IMR-90 (cell line): ENCODE data around the gene NACC1. TPM values are rescaled to one million over a fixed set of nuclear protein-coding genes. Genes with fewer than 3 reads are reported as not detected.

Source experiments
- ATAC-seq: fragments of 200-7000 bp; cut with Tn5 transposase; 2 replicates; pipeline ENCODE4 v1.9.1; 2020; ENCODE audit warnings: low read depth, mild to moderate bottlenecking, moderate library complexity
- BruUV-seq: library from RNA; stranded (reverse); fragments of 400-500 nt; replicated peaks from 2 replicates; lab custom pipeline; 2021; lab: Mats Ljungman, UMichigan
- CTCF ChIA-PET: fragments of 300-600 bp; formaldehyde crosslinking; extraction: SDS; loops from one replicate; lab custom pipeline; 2021; ENCODE audit warnings: antibody characterized with exemption; lab: Yijun Ruan, JAX
- POLR2A ChIA-PET: fragments of 300-600 bp; sonication (Branson Sonifier 250); formaldehyde crosslinking; loops from one replicate; lab custom pipeline; 2022; ENCODE audit warnings: antibody characterized with exemption; ENCODE audit not compliant: unreplicated experiment; lab: Charles Lee
- DNase-seq: peaks from one replicate; pipeline ENCODE4 v3.0.0; 2013
- H2AFZ ChIP-seq: replicated peaks from 2 replicates; pipeline ENCODE3; 2013; ENCODE audit warnings: low read length, mild to moderate bottlenecking; ENCODE audit not compliant: poor library complexity
- H2AK5ac ChIP-seq: 2 replicates; pipeline ENCODE4 v1.6.1; 2013; ENCODE audit warnings: low read depth, low read length, inconsistent platforms
- H2AK9ac ChIP-seq: replicated peaks from 2 replicates; pipeline ENCODE3; 2013; ENCODE audit warnings: mild to moderate bottlenecking, low read depth, low read length, moderate library complexity; ENCODE audit not compliant: poor library complexity
- H2BK120ac ChIP-seq: 2 replicates; pipeline ENCODE4 v1.6.1; 2013; ENCODE audit warnings: low read depth, low read length, inconsistent platforms
- H2BK15ac ChIP-seq: 3 replicates; pipeline ENCODE4 v1.6.1; 2013; ENCODE audit warnings: low read depth, low read length, inconsistent platforms
- H2BK20ac ChIP-seq: 2 replicates; pipeline ENCODE4 v1.6.1; 2013; ENCODE audit warnings: low read depth, mild to moderate bottlenecking, inconsistent platforms, low read length, moderate library complexity
- H2BK5ac ChIP-seq: 2 replicates; pipeline ENCODE4 v1.6.1; 2013; ENCODE audit warnings: mild to moderate bottlenecking, low read depth, low read length, inconsistent platforms; ENCODE audit not compliant: poor library complexity, severe bottlenecking
- H3K14ac ChIP-seq: replicated peaks from 2 replicates; pipeline ENCODE4 v1.6.1; 2013; ENCODE audit warnings: low read depth, low read length, inconsistent platforms
- H3K18ac ChIP-seq: 2 replicates; pipeline ENCODE4 v1.6.1; 2013; ENCODE audit warnings: low read depth, low read length, control low read depth
- H3K23ac ChIP-seq: 2 replicates; pipeline ENCODE4 v1.6.1; 2013; ENCODE audit warnings: low read depth, low read length, inconsistent platforms
- H3K27ac ChIP-seq: 2 replicates; pipeline ENCODE4 v1.5.1; 2013; ENCODE audit warnings: mild to moderate bottlenecking, control low read depth, low read length; ENCODE audit not compliant: insufficient read depth
- H3K27me3 ChIP-seq: 2 replicates; pipeline ENCODE4 v1.6.1; 2013; ENCODE audit warnings: low read length; ENCODE audit not compliant: control insufficient read depth, insufficient read depth
- H3K36me3 ChIP-seq: 2 replicates; pipeline ENCODE4 v1.6.1; 2013; ENCODE audit warnings: low read length, mixed read lengths; ENCODE audit not compliant: control insufficient read depth, insufficient read depth
- H3K4ac ChIP-seq: 2 replicates; pipeline ENCODE4 v1.6.1; 2013; ENCODE audit warnings: low read depth, low read length, inconsistent platforms
- H3K4me1 ChIP-seq: 2 replicates; pipeline ENCODE4 v1.6.1; 2013; ENCODE audit warnings: low read length, mixed read lengths; ENCODE audit not compliant: control insufficient read depth, insufficient read depth
- H3K4me2 ChIP-seq: 2 replicates; pipeline ENCODE4 v1.6.1; 2013; ENCODE audit warnings: low read depth, mild to moderate bottlenecking, control low read depth, low read length, moderate library complexity
- H3K4me3 ChIP-seq: 2 replicates; pipeline ENCODE4 v1.5.1; 2013; ENCODE audit warnings: low read depth, mild to moderate bottlenecking, control low read depth, low read length, moderate library complexity; ENCODE audit not compliant: insufficient read depth
- H3K56ac ChIP-seq: 2 replicates; pipeline ENCODE4 v1.6.1; 2013; ENCODE audit warnings: low read length, inconsistent platforms; ENCODE audit not compliant: insufficient read depth; ENCODE audit errors: extremely low read depth
- H3K79me1 ChIP-seq, 2 experiments: 2 replicates each; pipeline ENCODE4 v1.6.1; 2013; ENCODE audit warnings: low read length in 2 of 2, inconsistent platforms in 1 of 2, low read depth in 1 of 2
- H3K9ac ChIP-seq: 2 replicates; pipeline ENCODE4 v1.6.1; 2013; ENCODE audit warnings: low read depth, low read length, control low read depth
- H3K9me1 ChIP-seq: 2 replicates; pipeline ENCODE4 v1.6.1; 2013; ENCODE audit warnings: low read length, inconsistent platforms; ENCODE audit not compliant: insufficient read depth
- H3K9me3 ChIP-seq: 2 replicates; pipeline ENCODE4 v1.6.1; 2013; ENCODE audit warnings: low read length; ENCODE audit not compliant: control insufficient read depth, insufficient read depth
- H4K20me1 ChIP-seq: 2 replicates; pipeline ENCODE4 v1.6.1; 2013; ENCODE audit warnings: low read length, inconsistent platforms; ENCODE audit not compliant: insufficient read depth
- H4K5ac ChIP-seq: 2 replicates; pipeline ENCODE4 v1.6.1; 2013; ENCODE audit warnings: mild to moderate bottlenecking, low read depth, low read length, control low read depth
- H4K8ac ChIP-seq, 2 experiments: 2 replicates each; pipeline ENCODE4 v1.6.1; 2013; ENCODE audit warnings: low read depth in 2 of 2, low read length in 2 of 2, control low read depth in 1 of 2, inconsistent platforms in 1 of 2
- H4K91ac ChIP-seq: 2 replicates; pipeline ENCODE4 v1.6.1; 2013; ENCODE audit warnings: low read depth, low read length, inconsistent platforms; ENCODE audit not compliant: insufficient read depth
- BHLHE40 ChIP-seq: fragments of 150-350 bp; IDR thresholded peaks from 2 replicates; pipeline ENCODE4 v1.6.1; 2016; ENCODE audit warnings: mild to moderate bottlenecking, low read depth, low read length
- CEBPB ChIP-seq: IDR thresholded peaks from 2 replicates; pipeline ENCODE4 v1.6.1; 2012; ENCODE audit warnings: low read depth, low read length, improper control_type of control experiment
- FOS ChIP-seq: fragments of 150-350 bp; IDR thresholded peaks from 2 replicates; pipeline ENCODE4 v1.6.1; 2016; ENCODE audit warnings: low read depth, low read length
- MAFK ChIP-seq: IDR thresholded peaks from 2 replicates; pipeline ENCODE4 v1.6.1; 2012; ENCODE audit warnings: low read depth, low read length, improper control_type of control experiment
- MAZ ChIP-seq: IDR thresholded peaks from 2 replicates; pipeline ENCODE4 v1.6.1; 2012; ENCODE audit warnings: low read depth, mild to moderate bottlenecking, low read length, improper control_type of control experiment, moderate library complexity, borderline replicate concordance
- MXI1 ChIP-seq: IDR thresholded peaks from 2 replicates; pipeline ENCODE4 v1.6.1; 2012; ENCODE audit warnings: low read depth, mild to moderate bottlenecking, low read length, moderate library complexity, borderline replicate concordance
- NFE2L2 ChIP-seq: fragments of 150-350 bp; IDR thresholded peaks from 2 replicates; pipeline ENCODE4 v1.6.1; 2016; ENCODE audit warnings: low read depth, mild to moderate bottlenecking, low read length
- POLR2A ChIP-seq: IDR thresholded peaks from 2 replicates; pipeline ENCODE4 v1.6.1; 2012; ENCODE audit warnings: mild to moderate bottlenecking, low read depth, low read length
- RAD21 ChIP-seq: IDR thresholded peaks from 2 replicates; pipeline ENCODE4 v1.6.1; 2012; ENCODE audit warnings: low read length, improper control_type of control experiment
- RCOR1 ChIP-seq: IDR thresholded peaks from 2 replicates; pipeline ENCODE4 v1.6.1; 2012; ENCODE audit warnings: mild to moderate bottlenecking, low read length, improper control_type of control experiment; ENCODE audit not compliant: insufficient replicate concordance
- RFX5 ChIP-seq: IDR thresholded peaks from 2 replicates; pipeline ENCODE4 v1.8.0; 2012; ENCODE audit warnings: low read depth, mild to moderate bottlenecking, low read length, moderate library complexity
- SMC3 ChIP-seq: fragments of 150-350 bp; IDR thresholded peaks from 2 replicates; pipeline ENCODE4 v1.6.1; 2016; ENCODE audit warnings: low read depth, mild to moderate bottlenecking, antibody characterized with exemption, low read length, moderate library complexity
- WGBS, 2 experiments: methylation state at CpG; one replicate each; pipeline versions ENCODE4 v1.1.5 to v1.1.7; 2013; ENCODE audit warnings: missing lambda C conversion rate in 2 of 2; ENCODE audit not compliant: insufficient read length in 1 of 2; ENCODE audit errors: extremely low coverage in 2 of 2; 5-methylcytosine and 5-hydroxymethylcytosine counted together
- dilution Hi-C: fragments of 300-500 bp; cut with HindIII; formaldehyde crosslinking; loops from one replicate; pipeline ENCODE4 v1.14.3; 2018; ENCODE audit warnings: low sequenced_read_pairs; ENCODE audit not compliant: unreplicated experiment
- in situ Hi-C: fragments of 300-500 bp; cut with MboI; formaldehyde crosslinking; loops from 3 replicates; pipeline ENCODE4 v1.14.3; 2019; ENCODE audit warnings: low sequenced_read_pairs, inconsistent platforms, mixed read lengths
- intact Hi-C: fragments of 100-400 bp; cut with micrococcal nuclease; formaldehyde crosslinking; loops from 2 replicates; pipeline ENCODE4 v1.10.0; 2022
- polyA plus RNA-seq, 3 experiments: library from polyadenylated mRNA; depleted of rRNA; stranded (reverse); fragments of >200 nt; gene quantifications; 2 replicates each; pipeline ENCODE4 v1.2.3, GENCODE V29; 2012; ENCODE audit warnings: low replicate concordance in 1 of 3
- total RNA-seq: library from RNA; depleted of rRNA; stranded (reverse); fragments of >200 nt; gene quantifications from 2 replicates; pipeline ENCODE4 v1.2.3, GENCODE V29; 2012
- TF ChIP-seq, protein P1 (sequence below): fragments of 150-350 bp; IDR thresholded peaks from 2 replicates; pipeline ENCODE4 v1.6.1; 2016; ENCODE audit warnings: low read depth, mild to moderate bottlenecking, low read length, moderate library complexity, borderline replicate concordance
- TF ChIP-seq, protein P2 (sequence below): fragments of 150-350 bp; IDR thresholded peaks from 2 replicates; pipeline ENCODE4 v1.6.1; 2017; ENCODE audit warnings: mild to moderate bottlenecking, antibody characterized with exemption, low read length, low read depth

The NACC1 gene
- total and polyA plus RNA-seq, 2 of the 4 experiments (the other 2 are of a cell fraction): 42.5 to 181 TPM

GRCh38 chr19:13134626-13135025 is 16.6 kb downstream of the NACC1 start:
- intact Hi-C loops (no loop called here), in situ Hi-C loops (no loop called here), dilution Hi-C loops (no loop called here)
- Histone ChIP-seq H3K23ac (no peak overlapping the region), H4K20me1 (peaks cover 69% of the 10 kb centered on the region), H3K27ac (no peak overlapping the region), H3K79me1 (peaks cover 23 to 89% of the 10 kb centered on the region in 2 experiments; a peak in 3 of 4 replicates), H3K9me3 (no peaks in the 10 kb centered on the region), H3K4me2 (no peak overlapping the region), H2AK9ac (no peak overlapping the region), H3K4me1 (peaks cover 16% of the 10 kb centered on the region), H3K4ac (no peak overlapping the region), H2AFZ (no peak overlapping the region), H3K14ac (no peak overlapping the region), H2BK15ac (no peak overlapping the region), H3K9me1 (peaks cover 22% of the 10 kb centered on the region), H4K5ac (no peak overlapping the region), H3K36me3 (peaks cover 42% of the 10 kb centered on the region), H4K91ac (no peak overlapping the region), H4K8ac (no peak overlapping the region), H2BK5ac (no peak overlapping the region), H3K9ac (no peak overlapping the region), H3K56ac (no peak overlapping the region), H3K27me3 (no peaks in the 10 kb centered on the region), H2AK5ac (no peak overlapping the region), H2BK20ac (no peak overlapping the region), H3K4me3 (no peak overlapping the region), H2BK120ac (no peak overlapping the region), H3K18ac (no peak overlapping the region)
- ATAC-seq (no peak), DNase-seq (no peak)
- TF ChIP-seq FOS (no peak), MXI1 (no peak), POLR2A (no peak), RAD21 (no peak), RCOR1 (no peak), NFE2L2 (no peak), CEBPB (no peak), SMC3 (no peak), MAZ (no peak), MAFK (no peak), RFX5 (no peak), BHLHE40 (no peak)
- TF ChIP-seq, protein P1, sequence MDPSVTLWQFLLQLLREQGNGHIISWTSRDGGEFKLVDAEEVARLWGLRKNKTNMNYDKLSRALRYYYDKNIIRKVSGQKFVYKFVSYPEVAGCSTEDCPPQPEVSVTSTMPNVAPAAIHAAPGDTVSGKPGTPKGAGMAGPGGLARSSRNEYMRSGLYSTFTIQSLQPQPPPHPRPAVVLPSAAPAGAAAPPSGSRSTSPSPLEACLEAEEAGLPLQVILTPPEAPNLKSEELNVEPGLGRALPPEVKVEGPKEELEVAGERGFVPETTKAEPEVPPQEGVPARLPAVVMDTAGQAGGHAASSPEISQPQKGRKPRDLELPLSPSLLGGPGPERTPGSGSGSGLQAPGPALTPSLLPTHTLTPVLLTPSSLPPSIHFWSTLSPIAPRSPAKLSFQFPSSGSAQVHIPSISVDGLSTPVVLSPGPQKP: no peak
- TF ChIP-seq, protein P2, sequence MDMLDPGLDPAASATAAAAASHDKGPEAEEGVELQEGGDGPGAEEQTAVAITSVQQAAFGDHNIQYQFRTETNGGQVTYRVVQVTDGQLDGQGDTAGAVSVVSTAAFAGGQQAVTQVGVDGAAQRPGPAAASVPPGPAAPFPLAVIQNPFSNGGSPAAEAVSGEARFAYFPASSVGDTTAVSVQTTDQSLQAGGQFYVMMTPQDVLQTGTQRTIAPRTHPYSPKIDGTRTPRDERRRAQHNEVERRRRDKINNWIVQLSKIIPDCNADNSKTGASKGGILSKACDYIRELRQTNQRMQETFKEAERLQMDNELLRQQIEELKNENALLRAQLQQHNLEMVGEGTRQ: no peak
- ChIA-PET CTCF (no interaction called here), POLR2A (no interaction called here)
- no TSS peak for BruUV-seq
- no CpG with 5 or more reads among the region's 3 CpGs for WGBS, 2 experiments
